K562 (cell line): Measurements from ENCODE around the gene MED14. TPM values are rescaled to one million over a fixed set of nuclear protein-coding genes. Genes with fewer than 3 reads are reported as not detected.

Experiments
- ATAC-seq: fragments of 200-7000 bp; cut with Tn5 transposase; 3 replicates; pipeline ENCODE4 v1.9.1; 2020; ENCODE audit warnings: moderate library complexity
- BruUV-seq: library from RNA; stranded (reverse); fragments of 400-500 nt; replicated peaks from 2 replicates; lab custom pipeline; 2021; lab: Mats Ljungman, UMichigan
- CTCF ChIA-PET: fragments of 300-600 bp; formaldehyde crosslinking; extraction: SDS; loops from one replicate; lab custom pipeline; 2021; ENCODE audit warnings: low intra/inter-chr PET ratio; lab: Yijun Ruan, JAX
- POLR2A ChIA-PET: fragments of 300-600, 350-650 bp; sonication (Branson Sonifier 250); formaldehyde crosslinking; extraction: SDS; loops from one replicate; lab custom pipeline; 2021; ENCODE audit warnings: antibody characterized with exemption, inconsistent platforms; lab: Yijun Ruan, JAX
- DNase-seq, 4 experiments: peaks; one replicate each; pipeline versions ENCODE4 v3.0.0 to v3.0.0-alpha.2; 2011 to 2018; ENCODE audit warnings: low spot score in 3 of 4, mixed read lengths in 3 of 4; ENCODE audit errors: extremely low read depth in 1 of 4
- FAIRE-seq: peaks from 2 replicates; lab custom pipeline; 2011; peaks lifted over from hg19 to GRCh38; lab: Jason Lieb, UNC
- H2AFZ ChIP-seq: 2 replicates; pipeline ENCODE4 v1.6.0; 2011; ENCODE audit warnings: low read depth, low read length, control low read depth, inconsistent platforms
- H3K27ac ChIP-seq: fragments of 200-600 bp; 3 replicates; pipeline ENCODE4 v1.8.0; 2011; ENCODE audit warnings: low read depth, mild to moderate bottlenecking, control low read depth, inconsistent platforms, low read length, moderate library complexity, mixed read lengths; ENCODE audit errors: extremely low read depth
- H3K27me3 ChIP-seq, 2 experiments: fragments of 300-600 bp in 1 of 2; 2 replicates in 1 of 2; 3 replicates in 1 of 2; pipeline versions ENCODE4 v1.6.0 to v1.8.0; 2011; ENCODE audit warnings: inconsistent platforms in 2 of 2, low read length in 2 of 2, mild to moderate bottlenecking in 1 of 2, mixed read lengths in 1 of 2, moderate library complexity in 1 of 2; ENCODE audit not compliant: control insufficient read depth in 2 of 2, insufficient read depth in 2 of 2
- H3K36me3 ChIP-seq: fragments of 300-600 bp; 3 replicates; pipeline ENCODE4 v1.8.0; 2011; ENCODE audit warnings: mild to moderate bottlenecking, low read length, inconsistent platforms; ENCODE audit not compliant: control insufficient read depth, insufficient read depth
- H3K4me1 ChIP-seq, 2 experiments: fragments of 200-600 bp in 1 of 2; replicated peaks in 1 of 2; 2 replicates in 1 of 2; 3 replicates in 1 of 2; pipeline versions ENCODE4 v1.5.1 to v1.8.0; 2011; ENCODE audit warnings: inconsistent platforms in 2 of 2, low read length in 2 of 2, mild to moderate bottlenecking in 1 of 2, mixed read lengths in 1 of 2, moderate library complexity in 1 of 2; ENCODE audit not compliant: control insufficient read depth in 2 of 2, insufficient read depth in 2 of 2
- H3K4me2 ChIP-seq: 2 replicates; pipeline ENCODE4 v1.6.1; 2011; ENCODE audit warnings: low read length, control low read depth, inconsistent platforms, mixed read lengths; ENCODE audit not compliant: insufficient read depth
- H3K4me3 ChIP-seq: fragments of 200-600 bp; sonication (generic), shearing (Covaris generic); 2 replicates; pipeline ENCODE4 v1.5.1; 2016; ENCODE audit warnings: control low read depth, inconsistent platforms
- H3K79me2 ChIP-seq: fragments of 200-600 bp; 3 replicates; pipeline ENCODE4 v1.8.0; 2011; ENCODE audit warnings: low read length, inconsistent platforms; ENCODE audit not compliant: control insufficient read depth, insufficient read depth
- H3K9ac ChIP-seq, 2 experiments: 2 replicates each; pipeline versions ENCODE4 v1.6.0 to v1.6.1; 2011; ENCODE audit warnings: low read depth in 2 of 2, low read length in 2 of 2, control low read depth in 1 of 2, inconsistent platforms in 1 of 2, mild to moderate bottlenecking in 1 of 2, mixed read lengths in 1 of 2; ENCODE audit not compliant: insufficient read depth in 1 of 2
- H3K9me1 ChIP-seq: one replicate; pipeline ENCODE4 v1.6.0; 2011; ENCODE audit warnings: inconsistent platforms, mild to moderate bottlenecking, low read length, moderate library complexity; ENCODE audit not compliant: control insufficient read depth, insufficient read depth
- H3K9me3 ChIP-seq: replicated peaks from 2 replicates; pipeline ENCODE4 v1.5.1; 2011; ENCODE audit warnings: low read depth, low read length, inconsistent platforms; ENCODE audit not compliant: control insufficient read depth, insufficient read depth
- H4K20me1 ChIP-seq: replicated peaks from 2 replicates; pipeline ENCODE4 v1.6.1; 2011; ENCODE audit warnings: low read length, inconsistent platforms, mixed read lengths; ENCODE audit not compliant: control insufficient read depth, insufficient read depth
- CREM ChIP-seq: IDR thresholded peaks from 2 replicates; pipeline ENCODE4 v1.6.1; 2014; ENCODE audit warnings: antibody characterized with exemption, low read depth
- FOXA1 ChIP-seq: fragments of 450-650 bp; IDR thresholded peaks from 2 replicates; pipeline ENCODE4 v1.6.1; 2016; ENCODE audit warnings: mild to moderate bottlenecking, borderline replicate concordance
- NBN ChIP-seq: fragments of 450-650 bp; IDR thresholded peaks from 2 replicates; pipeline ENCODE4 v1.6.1; 2016; ENCODE audit warnings: low read depth, mild to moderate bottlenecking
- RBM25 ChIP-seq: fragments of 200-400 bp; formaldehyde crosslinking; IDR thresholded peaks from 2 replicates; pipeline ENCODE4 v1.6.1; 2018; ENCODE audit warnings: low read length, low read depth, moderate library complexity; ENCODE audit not compliant: severe bottlenecking
- SMAD2 ChIP-seq: fragments of 150-350 bp; IDR thresholded peaks from 2 replicates; pipeline ENCODE4 v1.6.1; 2014; ENCODE audit warnings: low read depth, mild to moderate bottlenecking, low read length
- SNAPC5 ChIP-seq: fragments of 250-450 bp; sonication (Bioruptor Pico); IDR thresholded peaks from 2 replicates; pipeline ENCODE4 v1.8.0; 2021; ENCODE audit warnings: moderate library complexity, mild to moderate bottlenecking, inconsistent platforms
- ZNF146 ChIP-seq: IDR thresholded peaks from one replicate; pipeline ENCODE4 v1.6.1; 2018; ENCODE audit warnings: missing compliant biosample characterization; ENCODE audit not compliant: unreplicated experiment
- WGBS: fragments of 100-300 bp; shearing (Covaris generic); methylation state at CpG from one replicate; pipeline ENCODE4 v1.1.6; 2016; ENCODE audit warnings: low coverage, mixed read lengths; ENCODE audit not compliant: insufficient coverage; ENCODE audit errors: missing lambda C conversion rate; 5-methylcytosine and 5-hydroxymethylcytosine counted together
- in situ Hi-C: fragments of 300-500 bp; cut with MboI; formaldehyde crosslinking; loops from 4 replicates; pipeline ENCODE4 v1.15.0; 2018; ENCODE audit warnings: inconsistent platforms, mixed read lengths
- intact Hi-C: fragments of 100-400 bp; cut with micrococcal nuclease; formaldehyde crosslinking; loops from 2 replicates; pipeline ENCODE4 v1.14.2; 2022
- polyA plus RNA-seq, 8 experiments: library from polyadenylated mRNA; depleted of rRNA in 4 of 8; stranded (reverse) in 5 of 8; unstranded in 3 of 8; fragments of >200 nt; fragmentation: Nextera tagmentation in 2 of 8; fragmentation: Illumina TruSeq in 1 of 8; extraction: Ambion mirVana in 2 of 8; extraction: Trizol in 1 of 8; gene quantifications; 2 replicates each; pipeline versions ENCODE4 v1.2.1 to v1.2.3, GENCODE V29; 2011 to 2014; ENCODE audit warnings: inconsistent platforms in 1 of 8, missing spikeins in 1 of 8
- total RNA-seq, 7 experiments: library from RNA; depleted of rRNA in 6 of 7; stranded (reverse); fragments of >200 nt in 6 of 7; fragmentation: Illumina TruSeq in 2 of 7; extraction: Trizol in 2 of 7; gene quantifications; 2 replicates each; pipeline versions ENCODE4 v1.2.1 to v1.2.3, GENCODE V29; 2011 to 2021; ENCODE audit warnings: low replicate concordance in 1 of 7
- TF ChIP-seq, protein P1 (sequence below): fragments of 450-650 bp; IDR thresholded peaks from 2 replicates; pipeline ENCODE4 v1.6.1; 2018; ENCODE audit warnings: mild to moderate bottlenecking, low read depth; ENCODE audit not compliant: partially characterized antibody

Gene MED14
- total and polyA plus RNA-seq, 9 of the 15 experiments (the other 6 are each of a cell fraction or from before 2014, with no cell fraction given): 9.2 to 35.3 (median 18.7) TPM

DNA sequence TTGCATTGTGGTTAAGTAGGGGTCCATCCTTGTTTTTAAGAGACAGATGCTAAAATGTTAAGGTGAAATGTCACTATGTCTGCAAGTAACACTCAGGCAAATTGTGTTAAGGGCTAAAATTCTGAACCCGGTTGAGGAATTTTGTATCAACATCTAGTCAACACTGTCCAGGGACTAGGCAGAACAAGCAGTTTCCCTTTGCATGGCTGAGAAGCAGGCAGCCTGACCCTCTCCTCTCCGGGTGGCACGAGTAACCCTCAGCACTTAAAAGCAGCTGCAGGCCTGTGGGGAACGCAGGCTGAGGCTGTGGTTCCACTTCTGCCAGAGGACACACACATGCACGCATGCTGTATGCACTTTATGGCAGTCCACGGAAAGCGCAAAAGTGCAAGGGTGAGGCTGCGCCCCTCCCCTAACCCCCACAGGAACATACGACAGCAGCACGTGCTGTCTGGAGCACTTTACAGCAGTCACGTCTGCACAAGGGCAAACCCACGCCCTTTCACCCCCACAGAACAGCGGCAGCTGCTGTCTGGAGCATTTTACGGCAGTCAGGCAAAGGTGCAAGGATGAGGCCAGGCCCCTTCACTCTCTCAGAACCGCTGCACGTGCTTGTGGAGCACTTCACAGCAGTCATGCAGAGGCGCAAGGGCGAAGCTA, 112.7 kb downstream of the MED14 start:
- TF ChIP-seq SMAD2: no peak
- TF ChIP-seq, protein P1, sequence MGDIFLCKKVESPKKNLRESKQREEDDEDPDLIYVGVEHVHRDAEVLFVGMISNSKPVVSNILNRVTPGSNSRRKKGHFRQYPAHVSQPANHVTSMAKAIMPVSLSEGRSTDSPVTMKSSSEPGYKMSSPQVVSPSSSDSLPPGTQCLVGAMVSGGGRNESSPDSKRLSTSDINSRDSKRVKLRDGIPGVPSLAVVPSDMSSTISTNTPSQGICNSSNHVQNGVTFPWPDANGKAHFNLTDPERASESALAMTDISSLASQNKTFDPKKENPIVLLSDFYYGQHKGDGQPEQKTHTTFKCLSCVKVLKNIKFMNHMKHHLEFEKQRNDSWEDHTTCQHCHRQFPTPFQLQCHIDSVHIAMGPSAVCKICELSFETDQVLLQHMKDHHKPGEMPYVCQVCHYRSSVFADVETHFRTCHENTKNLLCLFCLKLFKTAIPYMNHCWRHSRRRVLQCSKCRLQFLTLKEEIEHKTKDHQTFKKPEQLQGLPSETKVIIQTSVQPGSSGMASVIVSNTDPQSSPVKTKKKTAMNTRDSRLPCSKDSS: no peak
- TF ChIP-seq RBM25: no peak
- no peak for TF ChIP-seq SNAPC5 (CRISPR knock-in tag)
- no peak for TF ChIP-seq FOXA1
- no peak for TF ChIP-seq NBN
- TF ChIP-seq ZNF146 (CRISPR knock-in tag): no peak
- no peak for TF ChIP-seq CREM
- BruUV-seq: no TSS peak
- no peak overlapping the region for H3K4me3 ChIP-seq
- H3K79me2 ChIP-seq: no peaks in the 10 kb centered on the region
- no peaks in the 10 kb centered on the region for H3K4me1 ChIP-seq
- intact Hi-C loops (no loop called here), in situ Hi-C loops (no loop called here)
- WGBS: 37% methylated on average over 13 of the region's 18 CpGs
- H2AFZ ChIP-seq: no peak overlapping the region
- CTCF ChIA-PET: no interaction called here
- H3K9me3 ChIP-seq: no peaks in the 10 kb centered on the region
- H3K9ac ChIP-seq: no peak overlapping the region
- no peak overlapping the region for H3K27ac ChIP-seq
- POLR2A ChIA-PET: no interaction called here
- no peaks in the 10 kb centered on the region for H3K27me3 ChIP-seq
- FAIRE-seq: no peak
- no peak for DNase-seq
- H4K20me1 ChIP-seq: no peaks in the 10 kb centered on the region
- no peak for ATAC-seq
- no peaks in the 10 kb centered on the region for H3K9me1 ChIP-seq
- H3K4me2 ChIP-seq: no peak overlapping the region
- H3K36me3 ChIP-seq: peaks cover 3% of the 10 kb centered on the region; the same call in 1 of the 3 replicates
